Activated CD8-positive, alpha-beta memory T cell treated with anti-CD3 and anti-CD28 coated beads for 48 hours (primary cell): ENCODE measurements around the gene TXN.
"Not testable (repeated sequence)": the region's sequence is repeated elsewhere in the genome, so short reads cannot be mapped to it uniquely, and the experiment has no call there.

ENCODE experiments used
- DNase-seq, 3 experiments: peaks; one replicate each; pipeline ENCODE4 v3.0.0-alpha.2; 2020; ENCODE audit warnings: low read depth in 2 of 3, low spot score in 2 of 3

Gene TXN

DNA sequence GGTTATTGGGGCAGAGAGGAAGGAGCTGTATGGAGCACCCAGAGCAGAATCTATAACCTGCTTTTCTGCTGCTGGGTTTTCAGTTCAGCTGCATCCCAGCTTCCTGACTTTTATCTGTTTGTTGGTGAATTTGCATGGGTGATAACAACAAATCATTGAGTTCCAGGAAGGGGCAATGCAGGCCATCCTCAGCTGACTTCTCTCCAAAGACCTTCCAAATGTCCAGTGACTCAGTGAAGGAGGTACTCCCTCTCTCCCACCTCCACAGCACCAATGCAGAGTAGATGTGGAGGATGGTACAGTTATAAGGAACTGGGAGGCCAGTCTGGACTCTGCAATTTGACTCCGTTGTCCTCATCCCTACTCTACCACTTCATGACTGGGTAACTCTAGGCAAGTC is 1.6 kb upstream of the TXN start:
- DNase-seq: no peak

- DNase-seq: no peak
Measured at GRCh38 chr9:110257097-110257841, 962 bp upstream of the TXN start.

- peak in 2 of 3 experiments; percentile 35 to 39 for DNase-seq
Measured at GRCh38 chr9:110255463-110256379, 586 bp downstream of the TXN start.

GRCh38 chr9:110255034-110255462 is 1.3 kb downstream of the TXN start:
- no peak for DNase-seq

GRCh38 chr9:110254500-110254899 is 1.8 kb downstream of the TXN start:
- no peak for DNase-seq

DNA sequence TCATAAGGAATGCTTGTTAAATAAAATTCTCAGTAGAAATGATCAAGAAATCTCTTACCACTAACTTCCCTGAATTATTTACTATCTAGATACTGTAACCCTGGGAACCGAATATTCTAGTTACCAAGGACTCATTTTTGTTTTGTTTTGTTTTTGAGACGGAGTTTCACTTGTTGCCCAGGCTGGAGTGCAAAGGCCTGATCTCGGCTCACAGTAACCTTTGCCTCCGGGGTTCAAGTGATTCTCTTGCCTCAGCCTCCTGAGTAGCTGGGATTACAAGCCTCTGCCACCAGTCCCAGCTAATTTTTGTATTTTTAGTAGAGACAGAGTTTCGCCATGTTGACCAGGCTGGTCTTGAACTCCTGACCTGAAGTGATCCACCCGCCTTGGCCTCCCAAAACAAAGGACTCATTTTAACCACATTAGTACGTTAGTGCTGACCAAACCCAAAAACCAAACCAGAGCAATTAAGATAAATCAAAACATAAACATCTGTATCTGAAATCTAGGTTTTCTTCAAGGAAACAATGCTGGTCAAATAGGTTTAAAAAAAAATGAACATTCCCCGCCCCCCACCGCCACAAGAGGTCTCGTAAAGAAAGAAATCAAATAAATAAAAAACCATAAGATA is 3.7 kb downstream of the TXN start:
- DNase-seq: no peak

DNA sequence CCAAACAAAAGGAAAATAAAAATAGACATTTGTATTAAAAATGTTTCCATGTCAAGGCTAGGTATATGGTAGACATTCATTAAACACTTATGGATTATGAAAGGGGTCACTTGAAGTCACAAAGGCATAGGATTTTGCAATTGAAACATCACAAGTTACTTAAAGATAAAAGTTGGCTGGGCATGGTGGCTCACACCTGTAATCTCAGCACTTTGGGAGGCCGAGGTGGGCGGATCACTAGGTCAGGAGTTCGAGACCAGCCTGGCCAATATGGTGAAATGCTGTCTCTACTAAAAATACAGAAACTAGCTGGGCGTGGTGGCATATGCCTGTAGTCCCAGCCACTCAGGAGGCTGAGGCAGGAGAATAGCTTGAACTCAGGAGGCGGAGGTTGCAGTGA is 4.5 kb downstream of the TXN start:
- not testable (repeated sequence) for DNase-seq

GRCh38 chr9:110251212-110251611 is 5.1 kb downstream of the TXN start:
- no peak for DNase-seq

GRCh38 chr9:110249603-110250002 is 6.7 kb downstream of the TXN start:
- no peak for DNase-seq

DNA sequence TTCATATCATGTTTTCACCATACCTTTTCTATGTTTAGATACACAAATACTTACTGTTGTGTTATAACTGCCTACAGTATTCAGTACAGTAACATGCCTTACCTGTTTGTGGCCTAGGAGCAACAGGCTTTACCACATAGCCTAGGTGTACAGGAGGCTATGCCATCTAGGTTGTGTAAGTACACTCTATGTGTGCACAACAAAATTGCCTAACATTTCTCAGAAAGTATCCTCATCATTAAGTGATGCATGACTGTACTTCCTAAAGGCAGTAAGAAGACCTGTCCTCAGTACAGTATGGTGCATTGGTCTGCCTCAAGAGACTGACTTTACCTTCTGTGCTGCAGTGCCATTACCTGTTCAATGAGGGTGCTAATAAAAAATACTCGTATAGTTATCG is 7.9 kb downstream of the TXN start:
- DNase-seq: no peak

- DNase-seq: no peak
Measured at GRCh38 chr9:110246214-110246613, 10.1 kb downstream of the TXN start.

- DNase-seq: no peak
Measured at GRCh38 chr9:110244616-110245015, 11.7 kb downstream of the TXN start.

DNA sequence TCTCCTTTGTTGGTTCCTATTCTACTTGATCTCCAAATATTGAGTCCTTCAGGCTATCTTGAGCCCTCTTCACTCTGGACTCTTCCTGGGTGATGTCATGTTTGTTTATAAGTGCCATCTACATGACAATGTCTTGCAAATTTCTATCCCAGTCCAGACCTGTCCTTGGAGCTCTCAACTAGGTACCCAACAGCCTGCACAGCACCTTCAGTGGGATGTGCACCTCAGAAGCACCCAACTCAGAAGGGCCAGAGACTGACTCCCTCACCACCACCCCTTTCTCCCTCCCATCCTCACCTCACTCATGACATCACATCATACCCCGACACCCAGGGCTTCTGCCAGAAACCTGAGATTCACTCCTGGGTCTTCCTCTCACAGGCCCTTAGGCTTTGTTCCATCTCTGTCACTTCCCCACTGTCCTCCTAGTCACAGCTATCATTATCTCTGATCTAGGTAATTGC is 14.4 kb downstream of the TXN start:
- no peak for DNase-seq

DNA sequence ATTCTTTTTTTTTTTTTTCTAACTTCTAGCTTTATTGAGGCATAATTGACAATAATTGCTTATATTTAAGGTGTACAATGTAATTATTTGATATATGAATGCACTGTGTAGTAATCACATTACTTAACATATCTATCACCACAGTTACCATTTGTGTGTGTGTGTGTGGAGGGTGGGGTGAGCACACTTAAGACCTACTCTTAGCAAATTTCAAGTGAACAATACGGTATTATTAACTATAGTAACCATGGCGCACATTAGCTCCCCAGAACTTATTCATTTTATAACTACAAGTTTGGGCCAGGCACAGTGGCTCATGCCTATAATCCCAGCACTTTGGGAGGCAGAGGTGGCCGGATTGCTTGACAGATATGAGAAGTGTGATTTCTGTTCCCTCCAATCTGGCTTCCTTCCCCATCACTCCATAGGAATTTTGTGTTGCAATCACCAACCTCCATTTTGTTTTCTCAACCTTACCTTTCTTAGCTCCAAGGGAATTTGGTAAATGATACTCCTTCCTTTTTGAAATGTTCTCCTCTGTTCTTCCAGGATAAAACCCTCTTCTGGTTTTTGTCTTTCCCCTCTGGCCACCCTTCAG is 14.9 kb downstream of the TXN start:
- DNase-seq: no peak

GRCh38 chr9:110240198-110240597 is 16.1 kb downstream of the TXN start:
- no peak for DNase-seq

GRCh38 chr9:110228321-110228720 is 28.0 kb downstream of the TXN start:
- DNase-seq: no peak

GRCh38 chr9:110224583-110224982 is 31.7 kb downstream of the TXN start:
- DNase-seq: no peak

- no peak for DNase-seq
Measured at GRCh38 chr9:110220809-110221208, 35.5 kb downstream of the TXN start.

DNA sequence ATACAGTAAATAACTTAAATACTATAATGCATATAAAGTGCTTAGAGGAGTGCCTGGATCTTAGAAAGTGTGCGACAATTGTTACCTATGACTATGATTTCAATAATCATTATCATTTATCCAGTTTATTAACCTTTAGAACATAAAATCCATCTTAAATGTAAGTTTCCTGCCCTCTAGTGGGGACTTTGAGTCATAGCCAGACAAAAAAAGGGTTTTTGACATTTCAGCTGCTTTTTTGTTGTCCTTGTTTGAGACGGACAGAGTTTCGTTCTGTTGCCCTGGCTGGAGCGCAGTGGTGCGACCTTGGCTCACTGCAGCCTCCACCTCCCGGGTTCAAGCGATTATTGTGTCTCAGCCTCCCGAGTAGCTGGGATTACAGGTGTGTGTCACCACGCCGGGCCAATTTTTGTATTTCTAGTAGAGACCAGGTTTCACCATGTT is 38.6 kb downstream of the TXN start:
- no peak for DNase-seq

DNA sequence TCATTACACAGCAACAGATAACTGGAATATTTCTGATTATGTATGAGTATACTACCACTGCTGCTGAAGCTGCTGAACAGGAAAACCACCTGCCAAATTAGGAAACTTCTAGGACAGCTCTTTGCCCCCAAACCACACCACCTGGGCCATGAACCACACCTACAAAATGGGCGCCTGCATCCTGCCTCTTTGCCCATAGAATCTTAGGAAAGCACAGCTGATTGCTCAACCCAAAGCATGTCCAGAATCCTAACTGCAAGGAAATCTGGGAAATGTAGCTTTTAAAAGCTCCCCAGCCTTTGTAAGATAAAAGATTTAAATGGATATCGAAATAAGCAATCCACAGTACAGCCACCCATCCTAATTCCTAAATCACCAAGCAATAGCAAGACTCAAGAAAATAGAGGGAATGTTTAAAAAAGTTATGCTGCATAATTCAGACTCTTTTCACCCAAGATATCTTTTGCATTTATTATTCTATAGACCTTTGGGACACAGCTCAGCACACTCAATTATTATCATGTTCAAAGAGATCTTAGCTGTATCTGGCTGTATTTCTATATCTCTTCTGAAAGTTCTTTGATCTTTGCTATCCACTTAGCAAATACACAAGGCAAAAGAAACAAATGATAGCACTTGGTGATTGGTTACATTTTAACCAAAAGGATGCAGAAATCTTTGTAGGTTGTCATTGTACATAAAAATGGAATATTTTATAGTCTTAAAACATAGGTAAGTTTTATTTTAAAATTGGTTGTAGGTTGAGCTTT is 41.5 kb downstream of the TXN start:
- no peak for DNase-seq
